AG04450 (cell line): ENCODE measurements around the gene ATP5PD. TPM values are rescaled to one million over a fixed set of nuclear protein-coding genes. Genes with fewer than 3 reads are reported as not detected.

Experiments used
- CTCF ChIA-PET: fragments of 300-600, 350-600 bp; formaldehyde crosslinking; extraction: SDS; loops from one replicate; lab custom pipeline; 2022; ENCODE audit warnings: antibody characterized with exemption, inconsistent platforms; lab: Charles Lee
- POLR2A ChIA-PET: fragments of 350-600 bp; formaldehyde crosslinking; extraction: SDS; loops from one replicate; lab custom pipeline; 2021; ENCODE audit warnings: antibody characterized with exemption, inconsistent platforms; lab: Yijun Ruan, JAX
- DNase-seq: peaks from one replicate; pipeline ENCODE4 v3.0.0-alpha.2; 2011; ENCODE audit warnings: low read depth, low spot score
- H3K27ac ChIP-seq: one replicate; pipeline ENCODE4 v1.5.1; 2012; ENCODE audit warnings: low read depth, low read length, control low read depth
- H3K27me3 ChIP-seq: one replicate; pipeline ENCODE4 v1.6.0; 2012; ENCODE audit warnings: low read length; ENCODE audit not compliant: control insufficient read depth, insufficient read depth
- H3K4me3 ChIP-seq: 2 replicates; pipeline ENCODE4 v1.5.1; 2011; ENCODE audit warnings: mild to moderate bottlenecking, low read depth, low read length, control low read depth
- H3K9me3 ChIP-seq: 2 replicates; pipeline ENCODE4 v1.5.1; 2012; ENCODE audit warnings: low read length; ENCODE audit not compliant: control insufficient read depth, insufficient read depth
- polyA plus RNA-seq: library from polyadenylated mRNA; depleted of rRNA; stranded (reverse); fragments of >200 nt; gene quantifications from 2 replicates; pipeline ENCODE4 v1.2.3, GENCODE V29; 2011
- TF ChIP-seq, protein P1 (sequence below): IDR thresholded peaks from 2 replicates; pipeline ENCODE4 v1.5.1; 2011; ENCODE audit warnings: low read depth, low read length, control low read depth, inconsistent platforms

Gene ATP5PD
- polyA plus RNA-seq, 1 experiment: 281 TPM

DNA sequence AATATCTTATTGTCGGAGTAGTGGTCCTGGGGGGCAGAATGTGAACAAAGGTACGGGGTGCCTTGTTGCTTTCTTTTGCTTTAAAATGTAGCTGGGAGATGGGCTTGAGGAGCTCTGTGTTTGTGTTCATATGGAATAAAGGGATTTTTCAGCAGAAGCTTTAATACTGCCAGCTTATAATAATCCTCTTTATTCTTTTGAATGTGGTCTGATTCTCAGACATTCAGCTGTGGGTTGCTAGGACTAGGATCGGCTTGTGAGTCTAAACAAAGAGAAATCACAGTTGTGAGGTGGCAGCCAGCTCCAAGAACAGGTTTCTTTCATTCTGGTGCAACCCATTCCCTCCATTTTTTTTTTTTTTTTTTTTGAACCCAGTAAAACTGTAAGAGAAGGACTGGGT is 27.1 kb downstream of the ATP5PD start:
- POLR2A ChIA-PET: interaction anchor here (0.7 kb wide), 2 partner anchors 36 to 497 kb away, joined by 5 to 8 read pairs; partner anchors contain the start of gene TSEN54
- H3K9me3 ChIP-seq: no peaks in the 10 kb centered on the region
- TF ChIP-seq, protein P1, sequence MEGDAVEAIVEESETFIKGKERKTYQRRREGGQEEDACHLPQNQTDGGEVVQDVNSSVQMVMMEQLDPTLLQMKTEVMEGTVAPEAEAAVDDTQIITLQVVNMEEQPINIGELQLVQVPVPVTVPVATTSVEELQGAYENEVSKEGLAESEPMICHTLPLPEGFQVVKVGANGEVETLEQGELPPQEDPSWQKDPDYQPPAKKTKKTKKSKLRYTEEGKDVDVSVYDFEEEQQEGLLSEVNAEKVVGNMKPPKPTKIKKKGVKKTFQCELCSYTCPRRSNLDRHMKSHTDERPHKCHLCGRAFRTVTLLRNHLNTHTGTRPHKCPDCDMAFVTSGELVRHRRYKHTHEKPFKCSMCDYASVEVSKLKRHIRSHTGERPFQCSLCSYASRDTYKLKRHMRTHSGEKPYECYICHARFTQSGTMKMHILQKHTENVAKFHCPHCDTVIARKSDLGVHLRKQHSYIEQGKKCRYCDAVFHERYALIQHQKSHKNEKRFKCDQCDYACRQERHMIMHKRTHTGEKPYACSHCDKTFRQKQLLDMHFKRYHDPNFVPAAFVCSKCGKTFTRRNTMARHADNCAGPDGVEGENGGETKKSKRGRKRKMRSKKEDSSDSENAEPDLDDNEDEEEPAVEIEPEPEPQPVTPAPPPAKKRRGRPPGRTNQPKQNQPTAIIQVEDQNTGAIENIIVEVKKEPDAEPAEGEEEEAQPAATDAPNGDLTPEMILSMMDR: no peak
- no peak overlapping the region for H3K27ac ChIP-seq
- H3K4me3 ChIP-seq: no peak overlapping the region
- no peak for DNase-seq
- CTCF ChIA-PET: interaction anchor here (0.6 to 1.5 kb wide), 4 partner anchors 58 to 726 kb away, joined by 3 to 4 read pairs (median 3); no protein-coding TSS in a partner anchor
- H3K27me3 ChIP-seq: no peaks in the 10 kb centered on the region

DNA sequence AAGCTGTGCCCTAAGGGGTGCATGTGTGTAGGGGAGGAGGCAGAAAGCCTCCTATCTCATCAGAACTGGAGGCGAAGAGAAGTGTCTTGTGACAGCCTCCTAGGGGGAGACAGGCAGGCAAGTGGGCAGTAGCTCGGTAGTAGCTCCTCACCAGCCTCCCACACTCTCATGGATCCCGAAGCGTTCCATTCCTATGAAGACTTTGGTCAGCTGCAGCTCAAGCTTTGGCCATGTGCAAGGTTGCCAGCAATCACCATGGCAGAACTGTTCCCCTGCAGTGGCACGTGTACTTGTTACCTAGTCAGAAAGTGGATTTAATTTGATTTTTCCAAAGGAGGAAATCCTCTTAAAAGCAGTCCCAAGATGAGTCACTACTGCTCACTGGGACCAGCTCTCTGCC is 27.6 kb downstream of the ATP5PD start:
- ChIA-PET POLR2A (interaction anchor here (0.7 kb wide), 2 partner anchors 35 to 497 kb away, joined by 5 to 8 read pairs; partner anchors contain the start of gene TSEN54), CTCF (interaction anchor here (0.8 to 1.5 kb wide), 3 partner anchors 57 to 183 kb away, joined by 3 to 4 read pairs (median 3); no protein-coding TSS in a partner anchor)
- Histone ChIP-seq H3K27ac (no peak overlapping the region), H3K9me3 (no peaks in the 10 kb centered on the region), H3K27me3 (no peaks in the 10 kb centered on the region), H3K4me3 (no peak overlapping the region)
- TF ChIP-seq, protein P1: no peak
- no peak for DNase-seq

DNA sequence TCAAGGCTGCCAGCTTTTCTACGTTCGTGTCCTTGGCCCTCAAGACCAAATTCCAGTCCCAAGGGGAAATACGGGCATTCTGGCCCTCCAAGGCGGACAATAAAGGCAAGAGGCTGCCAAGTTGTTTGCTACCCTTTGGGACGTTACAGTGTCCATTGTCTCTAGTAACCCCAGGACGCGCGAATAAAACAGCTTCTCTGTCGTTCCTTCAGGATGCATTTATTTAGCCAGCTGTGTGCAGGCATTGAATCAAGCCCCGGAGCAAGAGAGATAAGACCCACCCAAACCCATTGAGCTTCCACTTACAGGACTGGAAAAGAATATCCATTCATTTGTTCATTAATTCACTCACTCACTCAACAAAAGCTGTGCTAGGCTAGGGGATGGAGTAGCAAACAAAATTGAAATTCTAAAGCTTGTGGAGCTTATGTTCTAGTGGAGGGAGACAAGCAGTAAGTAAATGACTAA is 33.6 kb downstream of the ATP5PD start:
- TF ChIP-seq, protein P1: no peak
- H3K27ac ChIP-seq: peak overlapping the region; percentile 73
- H3K9me3 ChIP-seq: no peaks in the 10 kb centered on the region
- ChIA-PET POLR2A (interaction anchor here (0.6 to 3.0 kb wide), 13 partner anchors 12 to 118 kb away, joined by 3 to 30 read pairs (median 4); partner anchors contain the start of genes CDR2L, HID1 and NT5C), CTCF (interaction anchor here (0.6 to 3.3 kb wide), 16 partner anchors 10 to 189 kb away, joined by 3 to 62 read pairs (median 6); partner anchors contain the start of genes CDR2L and OTOP2)
- H3K4me3 ChIP-seq: peak overlapping the region; percentile 90
- no peaks in the 10 kb centered on the region for H3K27me3 ChIP-seq
- no peak for DNase-seq

DNA sequence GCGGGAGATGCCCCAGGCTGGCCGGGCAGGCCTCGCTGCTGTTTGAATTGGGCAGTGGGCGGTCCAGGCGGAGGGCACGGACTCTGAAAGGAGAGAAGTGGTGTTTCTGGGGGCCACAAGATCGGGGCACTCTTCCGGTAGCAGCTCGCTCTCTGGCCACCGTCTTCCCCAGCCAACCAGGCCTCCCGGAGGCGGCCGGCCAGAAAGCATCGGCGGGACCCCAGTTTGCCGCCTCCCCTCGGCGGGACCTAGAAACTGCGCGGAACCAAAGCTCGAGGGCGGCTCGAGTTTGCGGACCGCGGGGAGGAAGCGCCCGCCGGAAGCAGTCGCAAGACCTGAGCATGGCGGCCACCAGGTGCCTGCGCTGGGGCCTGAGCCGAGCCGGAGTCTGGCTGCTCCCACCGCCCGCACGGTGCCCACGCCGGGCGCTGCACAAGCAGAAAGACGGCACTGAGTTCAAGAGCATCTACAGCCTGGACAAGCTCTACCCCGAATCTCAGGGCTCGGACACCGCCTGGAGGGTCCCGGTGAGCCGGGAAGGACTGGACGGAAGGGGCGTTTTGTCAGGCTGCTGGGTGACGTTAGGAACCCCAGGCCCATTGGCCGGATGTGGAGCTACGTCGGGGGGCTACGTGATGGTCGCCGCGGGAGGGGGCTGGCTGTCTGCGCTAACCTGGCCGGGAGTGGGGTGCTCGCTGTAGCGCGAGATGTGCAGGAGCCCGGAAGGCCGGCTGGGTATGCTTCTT is 34.2 kb downstream of the ATP5PD start, which contains the start of gene MRPL58:
MRPL58 (plus strand) TSS at position 325 of the 746 bp plus-strand sequence; CDS start at position 342, 17 bp downstream.
- H3K27ac ChIP-seq: peak within 1 kb of the TSS; percentile 97
- TF ChIP-seq, protein P1: peak; percentile 62
- no peaks in the 10 kb centered on the region for H3K9me3 ChIP-seq
- CTCF ChIA-PET: interaction anchor here (0.6 to 3.3 kb wide), 20 partner anchors 11 to 221 kb away, joined by 3 to 62 read pairs (median 5); partner anchors contain the start of genes CDR2L and OTOP2
- no peaks in the 10 kb centered on the region for H3K27me3 ChIP-seq
- H3K4me3 ChIP-seq: peak within 1 kb of the TSS; percentile 90
- DNase-seq: peak; percentile 72
- POLR2A ChIA-PET: interaction anchor here (0.6 to 3.0 kb wide), 16 partner anchors 12 to 139 kb away, joined by 3 to 30 read pairs (median 4); partner anchors contain the start of genes CDR2L, HID1 and NT5C
